Measurements from ENCODE around the gene CMIP. TPM values are rescaled to one million over a fixed set of nuclear protein-coding genes. Genes with fewer than 3 reads are reported as not detected.
"Not testable (repeated sequence)": the region's sequence is repeated elsewhere in the genome, so short reads cannot be mapped to it uniquely, and the experiment has no call there.

Gene CMIP
- total RNA-seq, 4 donors from 2014 or later: 63.9 to 89.9 (median 70.0) TPM

GRCh38 chr16:81421536-81421935, 23.1 kb upstream of the CMIP start:
- no peaks in the 10 kb centered on the region for H3K27me3 ChIP-seq
- 54% methylated on average over 11 of the region's 11 CpGs for WGBS
- no peak overlapping the region for H3K27ac ChIP-seq
- no peak for TF ChIP-seq POLR2AphosphoS5 (IDR thresholded peaks at IDR 0.05)
- TF ChIP-seq POLR2A (IDR thresholded peaks at IDR 0.05): no peak
- TF ChIP-seq CTCF (IDR thresholded peaks at IDR 0.05): no peak
- TF ChIP-seq EP300 (IDR thresholded peaks at IDR 0.05): no peak
- no peak overlapping the region for H3K4me3 ChIP-seq
- no peaks in the 10 kb centered on the region for H3K9me3 ChIP-seq
- no peaks in the 10 kb centered on the region for H3K4me1 ChIP-seq
- no peak for DNase-seq (ENCODE audit: low spot score in 2 of 2)
- no peaks in the 10 kb centered on the region for H3K36me3 ChIP-seq

GRCh38 chr16:81422153-81422552, 22.5 kb upstream of the CMIP start:
- not testable (repeated sequence) for H3K9me3 ChIP-seq; H3K4me1 ChIP-seq; H3K27me3 ChIP-seq; H3K4me3 ChIP-seq; DNase-seq (ENCODE audit: low spot score in 2 of 2); H3K36me3 ChIP-seq; H3K27ac ChIP-seq
- 95% methylated on average over 7 of the region's 7 CpGs for WGBS

- TF ChIP-seq CTCF (IDR thresholded peaks at IDR 0.05): no peak
- no peak for TF ChIP-seq POLR2A (IDR thresholded peaks at IDR 0.05)
- TF ChIP-seq EP300 (IDR thresholded peaks at IDR 0.05): no peak
- no peak for TF ChIP-seq POLR2AphosphoS5 (IDR thresholded peaks at IDR 0.05)
- WGBS: 10% methylated on average over 1 of the region's 1 CpG
- DNase-seq (ENCODE audit: low spot score in 2 of 2): no peak
- Histone ChIP-seq H3K36me3 (no peaks in the 10 kb centered on the region), H3K27me3 (no peaks in the 10 kb centered on the region), H3K4me3 (no peak overlapping the region), H3K9me3 (no peaks in the 10 kb centered on the region), H3K4me1 (no peaks in the 10 kb centered on the region), H3K27ac (no peak overlapping the region)
Observed at GRCh38 chr16:81424771-81425170, 19.8 kb upstream of the CMIP start.

GRCh38 chr16:81427219-81427618, 17.4 kb upstream of the CMIP start:
- H3K36me3 ChIP-seq: no peaks in the 10 kb centered on the region
- no peak overlapping the region for H3K27ac ChIP-seq
- H3K27me3 ChIP-seq: no peaks in the 10 kb centered on the region
- H3K4me1 ChIP-seq: peaks cover 6% of the 10 kb centered on the region
- DNase-seq (ENCODE audit: low spot score in 2 of 2): no peak
- TF ChIP-seq POLR2A (IDR thresholded peaks at IDR 0.05): no peak
- no peak for TF ChIP-seq EP300 (IDR thresholded peaks at IDR 0.05)
- no peak for TF ChIP-seq CTCF (IDR thresholded peaks at IDR 0.05)
- H3K9me3 ChIP-seq: no peaks in the 10 kb centered on the region
- 82% methylated on average over 6 of the region's 6 CpGs for WGBS
- no peak overlapping the region for H3K4me3 ChIP-seq

GRCh38 chr16:81429045-81429521, 15.5 kb upstream of the CMIP start:
- WGBS: 74% methylated on average over 3 of the region's 3 CpGs
- no peak overlapping the region for H3K27ac ChIP-seq
- no peaks in the 10 kb centered on the region for H3K27me3 ChIP-seq
- TF ChIP-seq POLR2AphosphoS5 (IDR thresholded peaks at IDR 0.05) (no peak), CTCF (IDR thresholded peaks at IDR 0.05) (peak in 1 of 2 donors; percentile 8)
- no peaks in the 10 kb centered on the region for H3K36me3 ChIP-seq
- H3K4me1 ChIP-seq: peaks cover 6% of the 10 kb centered on the region
- no peaks in the 10 kb centered on the region for H3K9me3 ChIP-seq
- DNase-seq (ENCODE audit: low spot score in 2 of 2): no peak
- H3K4me3 ChIP-seq: no peak overlapping the region
